ENCODE results near the gene KIF1C.

The KIF1C gene

DNA sequence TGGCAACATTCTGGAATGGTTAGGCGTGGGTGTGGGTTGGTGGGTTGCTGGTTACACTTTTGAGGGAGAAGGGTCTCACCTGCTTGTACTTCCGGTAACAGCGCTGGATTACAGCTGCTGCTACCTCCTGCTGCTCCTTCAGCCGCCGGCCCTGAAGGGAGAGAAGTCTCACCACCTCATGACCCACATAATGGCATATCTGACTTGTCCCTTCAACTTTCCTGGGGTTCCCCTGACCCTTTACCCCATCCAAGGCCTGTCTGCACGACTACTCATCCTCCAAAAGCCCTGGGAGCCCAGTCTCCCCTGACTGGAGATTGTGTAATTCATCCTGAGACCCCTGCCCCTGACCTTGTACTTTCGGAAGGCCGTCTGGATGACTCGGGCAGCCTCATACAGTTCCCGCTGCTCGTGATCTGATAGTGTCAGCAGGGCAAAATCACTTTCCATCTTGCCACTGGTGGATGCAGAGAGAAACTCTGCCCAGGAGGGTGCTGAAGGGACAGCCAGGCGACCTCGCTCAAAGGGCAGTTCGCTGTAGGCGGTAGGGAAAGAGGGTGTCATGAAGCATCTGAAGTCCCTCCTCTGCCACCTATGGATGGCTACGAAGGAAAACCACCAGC lies 28.1 kb upstream of the KIF1C start:
- DNase-seq (ENCODE audit: low read depth): no peak
- TF ChIP-seq, protein P1, sequence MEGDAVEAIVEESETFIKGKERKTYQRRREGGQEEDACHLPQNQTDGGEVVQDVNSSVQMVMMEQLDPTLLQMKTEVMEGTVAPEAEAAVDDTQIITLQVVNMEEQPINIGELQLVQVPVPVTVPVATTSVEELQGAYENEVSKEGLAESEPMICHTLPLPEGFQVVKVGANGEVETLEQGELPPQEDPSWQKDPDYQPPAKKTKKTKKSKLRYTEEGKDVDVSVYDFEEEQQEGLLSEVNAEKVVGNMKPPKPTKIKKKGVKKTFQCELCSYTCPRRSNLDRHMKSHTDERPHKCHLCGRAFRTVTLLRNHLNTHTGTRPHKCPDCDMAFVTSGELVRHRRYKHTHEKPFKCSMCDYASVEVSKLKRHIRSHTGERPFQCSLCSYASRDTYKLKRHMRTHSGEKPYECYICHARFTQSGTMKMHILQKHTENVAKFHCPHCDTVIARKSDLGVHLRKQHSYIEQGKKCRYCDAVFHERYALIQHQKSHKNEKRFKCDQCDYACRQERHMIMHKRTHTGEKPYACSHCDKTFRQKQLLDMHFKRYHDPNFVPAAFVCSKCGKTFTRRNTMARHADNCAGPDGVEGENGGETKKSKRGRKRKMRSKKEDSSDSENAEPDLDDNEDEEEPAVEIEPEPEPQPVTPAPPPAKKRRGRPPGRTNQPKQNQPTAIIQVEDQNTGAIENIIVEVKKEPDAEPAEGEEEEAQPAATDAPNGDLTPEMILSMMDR (conservative IDR thresholded peaks at IDR 0.05; ENCODE audit: low read depth, low read length): peak; percentile 8

DNA sequence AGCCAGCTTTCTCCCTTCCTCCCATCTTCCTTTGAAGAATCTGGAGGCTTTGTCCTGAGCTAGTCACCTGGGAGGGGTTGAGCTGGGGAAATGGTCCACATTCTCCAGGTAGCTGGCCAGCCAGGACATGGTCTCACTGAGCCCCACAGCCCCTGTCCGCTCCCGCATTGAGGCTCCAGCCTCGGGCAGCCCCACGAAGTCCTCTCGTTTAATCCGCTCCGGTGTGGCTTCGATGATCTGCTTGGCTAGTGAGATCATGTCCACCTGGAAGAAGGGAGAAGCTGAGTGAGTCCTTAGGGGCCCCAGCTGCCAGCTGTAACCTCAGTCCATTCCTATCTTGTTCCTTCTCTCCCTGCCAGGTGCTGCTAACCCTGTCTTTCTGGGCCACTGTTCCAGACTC lies 27.5 kb upstream of the KIF1C start:
- no peak overlapping the region for H3K4me3 ChIP-seq (ENCODE audit: low read length)
- no peak for DNase-seq (ENCODE audit: low read depth)
- TF ChIP-seq, protein P1 (conservative IDR thresholded peaks at IDR 0.05; ENCODE audit: low read depth, low read length): no peak

More for the DNA sequence above, 28.1 kb upstream of the KIF1C start:
- peak overlapping the region; percentile 93 for H3K4me3 ChIP-seq (ENCODE audit: low read length)

GRCh38 chr17:4971826-4972225 lies 25.9 kb upstream of the KIF1C start:
- no peak for DNase-seq (ENCODE audit: low read depth)
- H3K4me3 ChIP-seq (ENCODE audit: low read length): no peak overlapping the region
- TF ChIP-seq, protein P1 (conservative IDR thresholded peaks at IDR 0.05; ENCODE audit: low read depth, low read length): no peak

DNA sequence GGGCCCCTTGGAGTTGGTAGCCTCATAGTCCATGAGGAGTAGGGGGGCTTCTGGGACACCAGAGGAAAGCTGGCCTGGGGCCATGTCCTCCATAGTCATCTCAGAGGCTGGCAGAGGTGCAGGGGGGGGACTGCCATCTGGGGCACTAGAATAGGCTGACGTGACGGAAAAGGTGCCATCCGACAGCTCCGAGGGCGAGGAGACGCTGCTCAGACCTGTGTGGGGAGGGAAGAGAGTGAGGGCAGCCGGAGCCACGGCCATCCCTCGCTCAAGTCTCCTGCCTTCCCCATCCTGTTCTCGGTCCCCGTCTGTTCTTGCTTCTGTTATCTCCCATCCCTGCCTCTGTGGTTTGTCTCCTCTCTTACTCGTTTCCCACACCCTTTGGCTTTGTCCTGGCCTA lies 25.4 kb upstream of the KIF1C start:
- TF ChIP-seq, protein P1 (conservative IDR thresholded peaks at IDR 0.05; ENCODE audit: low read depth, low read length): no peak
- H3K4me3 ChIP-seq (ENCODE audit: low read length): no peak overlapping the region
- no peak for DNase-seq (ENCODE audit: low read depth)

DNA sequence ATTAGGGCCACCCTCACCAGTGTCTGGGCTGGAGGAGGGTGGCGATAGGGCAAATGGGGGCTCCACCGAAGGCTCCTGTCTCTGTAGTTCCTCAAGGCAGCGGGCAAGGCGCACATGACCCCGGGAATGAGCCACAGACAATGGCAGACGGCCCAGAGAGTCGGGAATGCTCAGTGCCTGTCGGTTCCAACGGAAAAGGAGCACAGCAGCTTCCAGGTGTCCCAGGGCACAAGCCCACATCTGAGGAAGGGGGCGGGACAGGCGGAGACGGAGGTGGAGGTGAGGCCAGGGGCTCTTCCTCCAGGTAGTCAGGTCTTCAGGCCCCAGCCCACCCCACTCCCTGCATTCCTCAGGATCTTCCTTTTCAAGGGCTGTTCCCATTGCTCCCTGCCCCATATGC lies 25.0 kb upstream of the KIF1C start:
- no peak for DNase-seq (ENCODE audit: low read depth)
- TF ChIP-seq, protein P1 (conservative IDR thresholded peaks at IDR 0.05; ENCODE audit: low read depth, low read length): no peak
- H3K4me3 ChIP-seq (ENCODE audit: low read length): no peak overlapping the region

DNA sequence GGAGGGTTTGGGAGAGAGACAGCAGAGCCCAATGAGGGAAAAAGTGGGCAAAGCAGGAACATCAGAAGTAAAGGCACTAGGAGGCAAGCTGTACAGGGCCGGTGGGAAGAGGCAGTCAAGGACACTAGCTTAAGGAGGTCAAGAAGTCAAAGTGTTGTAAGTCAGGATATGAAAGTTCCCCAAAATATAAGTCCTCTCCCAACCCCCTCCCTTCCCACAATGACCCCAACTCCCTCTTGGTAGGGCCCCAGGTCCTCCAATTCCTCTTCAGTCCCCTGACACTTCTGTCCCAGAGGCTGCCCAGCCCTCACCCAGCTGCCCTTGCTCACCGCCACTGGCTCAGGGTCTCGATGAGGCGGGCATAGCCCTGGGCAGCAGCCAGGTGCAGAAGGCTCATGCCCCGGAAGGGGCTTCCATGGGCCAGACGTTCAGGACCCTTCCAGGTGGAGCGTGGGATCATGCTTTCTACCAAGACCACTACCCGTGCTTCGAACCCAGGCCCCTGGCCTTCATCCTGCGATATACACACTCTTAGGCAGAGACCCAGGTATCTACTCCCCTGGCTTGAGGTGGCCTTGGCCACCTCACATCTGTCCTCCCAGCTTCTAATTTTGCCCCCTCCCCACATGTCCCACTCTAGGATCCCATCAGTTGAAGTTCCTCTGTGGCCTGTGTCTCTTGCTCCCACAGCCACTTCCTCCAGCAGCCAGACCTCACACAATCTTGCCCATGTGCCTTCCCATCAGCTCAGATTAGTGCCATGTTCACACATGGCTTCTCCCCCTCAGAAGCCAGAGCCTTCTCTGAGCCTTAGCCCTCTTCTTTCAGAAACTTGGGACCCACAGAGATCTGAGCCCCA lies 24.3 kb upstream of the KIF1C start:
- TF ChIP-seq, protein P1 (conservative IDR thresholded peaks at IDR 0.05; ENCODE audit: low read depth, low read length): no peak
- no peak overlapping the region for H3K4me3 ChIP-seq (ENCODE audit: low read length)
- DNase-seq (ENCODE audit: low read depth): no peak
